ENCODE data around the gene TRIM67.
A peak's percentile ranks its signal among the peaks of the same experiment; 100 is the strongest.

TRIM67 gene

GRCh38 chr1:231188072-231188471 lies 26.2 kb downstream of the TRIM67 start:
- no peak for TF ChIP-seq CTCF (IDR thresholded peaks at IDR 0.05; ENCODE audit: low read length, missing control alignments)
- no peak for DNase-seq (ENCODE audit: low read depth)
- H3K4me3 ChIP-seq (replicated peaks; ENCODE audit: low read depth, low read length): no peak overlapping the region

- no peak for TF ChIP-seq CTCF (IDR thresholded peaks at IDR 0.05; ENCODE audit: low read length, missing control alignments)
- no peak for DNase-seq (ENCODE audit: low read depth)
- no peak overlapping the region for H3K4me3 ChIP-seq (replicated peaks; ENCODE audit: low read depth, low read length)
Measured at GRCh38 chr1:231188768-231189167, 26.9 kb downstream of the TRIM67 start.

GRCh38 chr1:231189683-231190270 lies 27.9 kb downstream of the TRIM67 start:
- no peak for TF ChIP-seq CTCF (IDR thresholded peaks at IDR 0.05; ENCODE audit: low read length, missing control alignments)
- H3K4me3 ChIP-seq (replicated peaks; ENCODE audit: low read depth, low read length): no peak overlapping the region

GRCh38 chr1:231190456-231190855 lies 28.6 kb downstream of the TRIM67 start:
- DNase-seq (ENCODE audit: low read depth): no peak
- no peak overlapping the region for H3K4me3 ChIP-seq (replicated peaks; ENCODE audit: low read depth, low read length)
- no peak for TF ChIP-seq CTCF (IDR thresholded peaks at IDR 0.05; ENCODE audit: low read length, missing control alignments)

More at GRCh38 chr1:231189683-231190270, 27.9 kb downstream of the TRIM67 start:
- DNase-seq (ENCODE audit: low read depth): no peak

- H3K4me3 ChIP-seq (replicated peaks; ENCODE audit: low read depth, low read length): no peak overlapping the region
- DNase-seq (ENCODE audit: low read depth): peak; percentile 35
- TF ChIP-seq CTCF (IDR thresholded peaks at IDR 0.05; ENCODE audit: low read length, missing control alignments): no peak
Measured at GRCh38 chr1:231192620-231193163, 30.8 kb downstream of the TRIM67 start.

- TF ChIP-seq CTCF (IDR thresholded peaks at IDR 0.05; ENCODE audit: low read length, missing control alignments): no peak
- no peak overlapping the region for H3K4me3 ChIP-seq (replicated peaks; ENCODE audit: low read depth, low read length)
- no peak for DNase-seq (ENCODE audit: low read depth)
Measured at GRCh38 chr1:231193710-231194340, 32.0 kb downstream of the TRIM67 start.

- TF ChIP-seq CTCF (IDR thresholded peaks at IDR 0.05; ENCODE audit: low read length, missing control alignments): no peak
- H3K4me3 ChIP-seq (replicated peaks; ENCODE audit: low read depth, low read length): no peak overlapping the region
- no peak for DNase-seq (ENCODE audit: low read depth)
Measured at GRCh38 chr1:231194476-231194842, 32.6 kb downstream of the TRIM67 start.

Data from fibroblast of pulmonary artery (primary cell).